ENCODE measurements around the gene TMEM163. TPM values are rescaled to one million over a fixed set of nuclear protein-coding genes. Genes with fewer than 3 reads are reported as not detected.

Gene TMEM163
- total RNA-seq, 1 experiment from 2014 or later = 0.94 TPM

GRCh38 chr2:134675314-134675713, 43.5 kb downstream of the TMEM163 start (continued):
- TF ChIP-seq ZNF232 (CRISPR knock-in tag; IDR thresholded peaks at IDR 0.05) = no peak
- TF ChIP-seq ZNF317 (CRISPR knock-in tag; IDR thresholded peaks at IDR 0.05; ENCODE audit: borderline replicate concordance, low read depth) = no peak
- no peak for TF ChIP-seq PRRX2 (CRISPR knock-in tag; IDR thresholded peaks at IDR 0.05)
- TF ChIP-seq E2F1 (CRISPR knock-in tag; IDR thresholded peaks at IDR 0.05) = no peak

GRCh38 chr2:134674687-134675086, 44.1 kb downstream of the TMEM163 start:
- Mint-ChIP-seq H3K27me3 (ENCODE audit: low read depth) (no peaks in the 10 kb centered on the region), H3K27ac (no peak overlapping the region), H3K9me3 (peaks cover 5% of the 10 kb centered on the region; the same call in 1 of the 2 replicates), H3K4me3 (no peak overlapping the region), H3K4me1 (peaks cover 40% of the 10 kb centered on the region), H3K36me3 (no peaks in the 10 kb centered on the region)
- ChIA-PET POLR2A (no interaction called here), CTCF (no interaction called here)
- DNase-seq (ENCODE audit: low spot score) = no peak
- ATAC-seq = no peak
- no peak for TF ChIP-seq FOXK1 (CRISPR knock-in tag; IDR thresholded peaks at IDR 0.05)
- TF ChIP-seq ESRRA (CRISPR knock-in tag; IDR thresholded peaks at IDR 0.05; ENCODE audit: borderline replicate concordance) = no peak
- no peak for TF ChIP-seq ZNF396 (CRISPR knock-in tag; IDR thresholded peaks at IDR 0.05; ENCODE audit: borderline replicate concordance)
- TF ChIP-seq ZNF671 (CRISPR knock-in tag; IDR thresholded peaks at IDR 0.05) = no peak
- TF ChIP-seq SP1 (CRISPR knock-in tag; conservative IDR thresholded peaks at IDR 0.05) = no peak
- no peak for TF ChIP-seq ZNF232 (CRISPR knock-in tag; IDR thresholded peaks at IDR 0.05)
- TF ChIP-seq ZNF532 (CRISPR knock-in tag; IDR thresholded peaks at IDR 0.05; ENCODE audit: borderline replicate concordance) = no peak
- no peak for TF ChIP-seq ZNF281 (CRISPR knock-in tag; IDR thresholded peaks at IDR 0.05)
- no peak for TF ChIP-seq ZNF423 (CRISPR knock-in tag; IDR thresholded peaks at IDR 0.05)
- no peak for TF ChIP-seq SMAD4 (CRISPR knock-in tag; IDR thresholded peaks at IDR 0.05)

- Mint-ChIP-seq H3K4me1 (peaks cover 15% of the 10 kb centered on the region), H3K27me3 (ENCODE audit: low read depth) (no peaks in the 10 kb centered on the region), H3K4me3 (no peak overlapping the region), H3K27ac (peak overlapping the region; percentile 62; the same call in 1 of the 2 replicates), H3K9me3 (peaks cover 5% of the 10 kb centered on the region; the same call in 1 of the 2 replicates), H3K36me3 (no peaks in the 10 kb centered on the region)
- ATAC-seq (peak; percentile 85), DNase-seq (ENCODE audit: low spot score) (no peak)
- POLR2A ChIA-PET = no interaction called here
- CTCF ChIA-PET = interaction anchor here (1.0 to 1.3 kb wide), 2 partner anchors 211 to 220 kb away, joined by 3 to 6 read pairs; no protein-coding TSS in a partner anchor
- no peak for TF ChIP-seq FOXP1 (CRISPR knock-in tag; IDR thresholded peaks at IDR 0.05; ENCODE audit: borderline replicate concordance)
- TF ChIP-seq AFF4 (CRISPR knock-in tag; IDR thresholded peaks at IDR 0.05; ENCODE audit: borderline replicate concordance) = no peak
- TF ChIP-seq ZNF121 (CRISPR knock-in tag; IDR thresholded peaks at IDR 0.05) = no peak
- no peak for TF ChIP-seq NR3C1 (CRISPR knock-in tag; conservative IDR thresholded peaks at IDR 0.05; ENCODE audit: low read depth)
- TF ChIP-seq NR2C2 (CRISPR knock-in tag; IDR thresholded peaks at IDR 0.05) = no peak
- no peak for TF ChIP-seq AR (CRISPR knock-in tag; IDR thresholded peaks at IDR 0.05)
- TF ChIP-seq MYBL2 (CRISPR knock-in tag; IDR thresholded peaks at IDR 0.05) = no peak
Measured at GRCh38 chr2:134671513-134671912, 47.3 kb downstream of the TMEM163 start.

Data from WTC11 (cell line).